SH-SY5Y (cell line): Measurements from ENCODE around the gene ZNF581.

Experiments
- GATA2 ChIP-seq: IDR thresholded peaks from 2 replicates; pipeline ENCODE4 v1.6.1; 2011; ENCODE audit warnings: mild to moderate bottlenecking, low read depth, low read length
- GATA3 ChIP-seq: IDR thresholded peaks from 2 replicates; pipeline ENCODE4 v1.6.1; 2011; ENCODE audit warnings: low read depth, mild to moderate bottlenecking, low read length, moderate library complexity

ZNF581 gene

GRCh38 chr19:55643003-55643886, at the start of gene ZNF581:
ZNF581 (plus strand) TSS chr19:55643649; CDS start chr19:55644572, 923 bp downstream.
- TF ChIP-seq GATA3 (no peak), GATA2 (no peak)

- TF ChIP-seq GATA3 (no peak), GATA2 (no peak)
Measured at GRCh38 chr19:55594996-55595545, 48.4 kb upstream of the ZNF581 start.

GRCh38 chr19:55596304-55596703, 47.1 kb upstream of the ZNF581 start:
- no peak for TF ChIP-seq GATA3
- TF ChIP-seq GATA2 = no peak

GRCh38 chr19:55597501-55597921, 45.9 kb upstream of the ZNF581 start:
- TF ChIP-seq GATA2 = no peak
- TF ChIP-seq GATA3 = no peak

GRCh38 chr19:55598034-55598433, 45.4 kb upstream of the ZNF581 start:
- no peak for TF ChIP-seq GATA2
- no peak for TF ChIP-seq GATA3

- TF ChIP-seq GATA3 = no peak
Measured at GRCh38 chr19:55598719-55599467, 44.6 kb upstream of the ZNF581 start.

- no peak for TF ChIP-seq GATA3
- TF ChIP-seq GATA2 = no peak
Measured at GRCh38 chr19:55599468-55599841, 44.0 kb upstream of the ZNF581 start, which contains the start of gene FIZ1. FIZ1 (minus strand) TSS chr19:55599517; CDS start chr19:55597865, 1,652 bp downstream.

- TF ChIP-seq GATA3 = no peak
- TF ChIP-seq GATA2 = 0 out of 2 replicates have a peak, but pooled peaks have one; percentile 13
Measured at GRCh38 chr19:55599842-55600661, 43.4 kb upstream of the ZNF581 start, which contains the start of gene ZNF524. ZNF524 (plus strand) TSS chr19:55600288; CDS start chr19:55602113, 1,825 bp downstream.

- TF ChIP-seq GATA3 = no peak
- TF ChIP-seq GATA2 = no peak
Measured at GRCh38 chr19:55600662-55601028, 42.8 kb upstream of the ZNF581 start.

GRCh38 chr19:55601084-55601483, 42.4 kb upstream of the ZNF581 start:
- TF ChIP-seq GATA3 = no peak
- TF ChIP-seq GATA2 = no peak

GRCh38 chr19:55602104-55603001, 41.1 kb upstream of the ZNF581 start:
- TF ChIP-seq GATA3 (no peak), GATA2 (no peak)

- no peak for TF ChIP-seq GATA3
- TF ChIP-seq GATA2 = no peak
Measured at GRCh38 chr19:55603115-55603514, 40.3 kb upstream of the ZNF581 start.
